ENCODE data around the gene SPIRE2.

SPIRE2 gene

DNA sequence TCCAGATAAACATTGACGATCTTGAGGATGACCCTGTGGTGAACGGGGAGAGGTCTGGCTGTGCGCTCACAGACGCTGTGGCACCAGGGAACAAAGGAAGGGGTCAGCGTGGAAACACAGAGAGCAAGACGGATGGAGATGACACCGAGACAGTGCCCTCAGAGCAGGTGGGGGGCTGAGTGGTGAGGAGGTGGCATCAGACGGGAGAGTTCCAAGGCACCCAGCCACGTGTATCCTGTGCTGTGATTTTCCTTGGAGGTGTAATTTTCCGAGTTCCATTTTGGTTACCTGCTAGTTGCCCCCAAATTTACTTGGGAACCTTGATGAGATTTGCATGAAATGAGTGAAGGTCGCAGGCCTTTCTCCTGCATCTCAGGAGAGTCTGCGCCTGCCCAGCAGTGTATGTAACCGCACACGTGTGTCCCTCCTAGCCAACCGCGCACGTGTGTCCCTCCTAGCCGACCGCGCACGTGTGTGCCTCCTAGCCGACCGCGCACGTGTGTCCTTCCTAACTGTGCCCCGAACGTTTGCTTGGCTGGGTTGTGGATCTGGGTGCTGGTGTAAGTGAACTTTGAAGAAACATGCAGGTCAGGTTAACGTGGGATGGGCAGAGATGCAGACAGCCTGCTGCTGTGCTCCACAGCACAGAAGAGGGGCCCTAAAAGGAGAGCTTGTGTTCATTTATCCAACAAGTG lies 55.2 kb downstream of the SPIRE2 start:
- TF ChIP-seq, protein P1, sequence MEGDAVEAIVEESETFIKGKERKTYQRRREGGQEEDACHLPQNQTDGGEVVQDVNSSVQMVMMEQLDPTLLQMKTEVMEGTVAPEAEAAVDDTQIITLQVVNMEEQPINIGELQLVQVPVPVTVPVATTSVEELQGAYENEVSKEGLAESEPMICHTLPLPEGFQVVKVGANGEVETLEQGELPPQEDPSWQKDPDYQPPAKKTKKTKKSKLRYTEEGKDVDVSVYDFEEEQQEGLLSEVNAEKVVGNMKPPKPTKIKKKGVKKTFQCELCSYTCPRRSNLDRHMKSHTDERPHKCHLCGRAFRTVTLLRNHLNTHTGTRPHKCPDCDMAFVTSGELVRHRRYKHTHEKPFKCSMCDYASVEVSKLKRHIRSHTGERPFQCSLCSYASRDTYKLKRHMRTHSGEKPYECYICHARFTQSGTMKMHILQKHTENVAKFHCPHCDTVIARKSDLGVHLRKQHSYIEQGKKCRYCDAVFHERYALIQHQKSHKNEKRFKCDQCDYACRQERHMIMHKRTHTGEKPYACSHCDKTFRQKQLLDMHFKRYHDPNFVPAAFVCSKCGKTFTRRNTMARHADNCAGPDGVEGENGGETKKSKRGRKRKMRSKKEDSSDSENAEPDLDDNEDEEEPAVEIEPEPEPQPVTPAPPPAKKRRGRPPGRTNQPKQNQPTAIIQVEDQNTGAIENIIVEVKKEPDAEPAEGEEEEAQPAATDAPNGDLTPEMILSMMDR (IDR thresholded peaks at IDR 0.05; ENCODE audit: insufficient read depth, missing control alignments) = no peak
- DNase-seq (ENCODE audit: insufficient read length, low spot score) = no peak
- no peak for FAIRE-seq

DNA sequence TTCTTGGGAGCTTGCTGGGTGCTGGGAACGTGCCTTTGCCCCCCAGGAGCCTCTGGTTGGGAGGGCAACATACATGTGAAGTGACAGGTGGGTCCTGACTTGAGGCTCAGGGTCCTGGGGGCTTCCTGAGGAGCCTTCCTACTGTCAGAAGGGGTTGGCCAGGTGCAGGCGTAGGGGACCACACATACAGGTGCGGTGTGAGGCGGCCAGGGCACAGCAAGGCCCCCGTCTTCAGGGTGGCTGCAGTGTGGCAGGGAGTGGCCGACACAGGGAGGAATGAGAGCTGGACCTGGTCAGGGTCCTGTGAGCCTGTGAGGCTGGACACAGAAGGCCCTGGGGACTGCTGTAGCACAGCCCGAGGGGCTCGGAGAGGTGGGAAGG lies 55.8 kb downstream of the SPIRE2 start:
- TF ChIP-seq, protein P1 (IDR thresholded peaks at IDR 0.05; ENCODE audit: insufficient read depth, missing control alignments) = no peak
- FAIRE-seq = no peak
- no peak for DNase-seq (ENCODE audit: insufficient read length, low spot score)

DNA sequence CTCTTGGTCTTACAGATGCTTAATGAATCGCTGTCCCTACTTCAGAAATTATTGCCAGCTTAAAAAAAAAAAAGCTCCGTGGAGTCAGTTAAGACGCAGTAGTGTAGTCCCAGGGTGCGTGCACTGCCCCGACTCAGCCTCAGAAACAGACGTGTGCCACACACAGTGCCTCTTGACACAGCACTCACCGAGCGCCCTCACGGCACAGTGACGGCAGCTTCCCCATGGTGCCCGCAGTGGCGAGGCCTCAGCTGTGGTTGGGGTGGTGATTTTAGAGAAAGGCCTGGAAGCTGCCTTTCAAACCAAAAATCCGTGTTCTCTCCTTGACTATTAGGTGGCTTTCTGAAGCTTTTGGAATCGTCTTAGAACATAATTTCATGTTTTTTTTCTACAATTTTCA lies 59.0 kb downstream of the SPIRE2 start:
- DNase-seq (ENCODE audit: insufficient read length, low spot score) (no peak), FAIRE-seq (no peak)
- TF ChIP-seq, protein P1 (IDR thresholded peaks at IDR 0.05; ENCODE audit: insufficient read depth, missing control alignments) = no peak

DNA sequence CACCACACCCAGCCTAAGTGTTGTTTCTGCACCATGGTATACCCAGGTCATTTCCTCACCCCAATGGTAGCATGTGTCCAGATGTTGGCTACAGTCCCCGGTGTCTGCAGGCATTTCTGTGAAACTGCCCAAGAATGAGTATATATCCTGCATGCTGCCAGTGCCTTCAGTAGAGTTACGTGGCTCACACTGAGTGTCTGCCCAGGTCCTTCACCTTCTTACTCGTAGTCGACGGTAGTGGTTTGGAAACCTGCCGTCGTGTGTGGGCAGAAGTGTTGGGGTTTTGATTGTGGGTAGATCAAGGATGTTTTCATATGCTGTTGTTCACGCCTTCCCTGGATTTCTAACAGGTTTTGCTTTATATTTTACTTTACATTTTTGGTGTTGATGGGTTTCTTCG lies 61.9 kb downstream of the SPIRE2 start:
- FAIRE-seq (no peak), DNase-seq (ENCODE audit: insufficient read length, low spot score) (no peak)
- TF ChIP-seq, protein P1 (IDR thresholded peaks at IDR 0.05; ENCODE audit: insufficient read depth, missing control alignments) = no peak

DNA sequence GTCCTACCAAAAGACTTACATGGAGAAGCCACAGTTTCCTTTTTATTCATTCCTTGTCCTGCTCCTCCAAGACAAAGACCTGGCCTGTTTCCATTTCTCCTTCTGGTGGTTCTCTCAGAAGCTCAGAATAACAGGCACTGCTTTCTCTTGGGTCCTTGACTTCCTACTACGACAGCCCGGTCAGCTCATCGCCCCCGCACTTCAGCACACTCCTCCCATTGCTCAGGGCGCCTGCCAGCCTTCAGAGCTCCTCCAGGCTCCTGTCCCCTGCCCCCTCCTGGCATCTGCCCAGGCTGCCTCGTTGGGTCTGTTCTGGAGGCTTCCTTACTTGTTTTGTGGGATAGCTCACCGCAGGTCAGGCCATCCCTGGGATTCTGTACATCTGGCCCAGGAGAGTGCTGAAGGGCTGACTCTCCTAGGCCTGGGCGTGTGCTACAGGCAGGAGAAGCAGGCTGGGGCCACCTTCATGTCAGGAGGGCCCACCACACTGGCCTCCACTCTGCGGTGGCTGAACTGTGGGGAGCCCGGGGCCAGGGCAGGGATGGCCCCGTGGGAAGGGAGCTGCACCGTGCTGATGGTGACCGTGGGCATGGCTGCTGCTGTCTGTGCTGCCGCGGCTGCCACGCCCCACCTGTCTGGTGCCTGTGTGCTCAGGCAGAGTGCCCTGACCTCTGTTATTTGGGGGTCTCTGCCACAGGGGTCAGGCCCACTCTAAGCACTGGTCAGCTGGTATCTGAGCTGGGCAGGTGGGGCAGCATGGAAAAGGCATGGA lies 62.8 kb downstream of the SPIRE2 start:
- no peak for FAIRE-seq

DNA sequence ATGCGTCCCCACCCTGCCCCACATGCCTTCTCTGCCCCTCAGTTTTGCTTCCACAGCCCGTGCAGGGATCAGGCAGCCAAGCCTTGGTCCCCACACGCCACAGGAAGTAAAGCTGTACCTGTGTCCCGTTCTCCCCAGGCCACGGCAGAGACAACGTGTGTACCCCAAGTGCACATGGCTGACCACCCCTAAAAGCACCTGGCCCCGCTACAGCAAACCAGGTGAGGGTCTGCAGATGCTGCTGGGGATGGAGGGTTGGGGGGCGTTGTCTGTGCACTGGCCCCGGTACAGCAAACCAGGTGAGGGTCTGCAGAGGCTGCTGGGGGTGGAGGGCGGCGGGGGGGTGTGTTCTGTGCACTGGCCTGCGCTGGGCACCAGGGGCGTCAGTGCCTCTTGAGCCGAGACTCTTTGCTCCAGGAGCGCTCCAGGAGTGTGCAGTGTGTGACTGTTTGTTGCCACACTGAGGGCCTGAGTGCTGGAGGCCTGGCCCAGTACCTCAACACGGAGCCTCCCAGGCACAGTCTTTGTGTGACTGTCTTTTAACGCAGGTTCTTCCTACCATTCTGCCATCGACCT lies 63.9 kb downstream of the SPIRE2 start:
- FAIRE-seq (no peak), DNase-seq (ENCODE audit: insufficient read length, low spot score) (no peak)
- TF ChIP-seq, protein P1 (IDR thresholded peaks at IDR 0.05; ENCODE audit: insufficient read depth, missing control alignments) = no peak

More for the DNA sequence above, 62.8 kb downstream of the SPIRE2 start:
- no peak for DNase-seq (ENCODE audit: insufficient read length, low spot score)
- TF ChIP-seq, protein P1 (IDR thresholded peaks at IDR 0.05; ENCODE audit: insufficient read depth, missing control alignments) = no peak

All from D721Med (cell line).